NK-92 treated with Interleukin-12 subunit alpha and Interleukin-12 subunit beta, amount 100 ng/mL, for 24 hours (cell line): ENCODE data around the gene CDK15.
"Not testable (repeated sequence)": the region's sequence is repeated elsewhere in the genome, so short reads cannot be mapped to it uniquely, and the experiment has no call there.

Experiments used
- DNase-seq: peaks from one replicate; lab custom pipeline; 2025; lab: John Stamatoyannopoulos, UW

CDK15 gene

GRCh38 chr2:201806442-201807170 lies at the start of gene CDK15:
Gene CDK15 (plus strand): TSS chr2:201806537. CDS start chr2:201806665, 128 bp downstream.
- DNase-seq, result no peak

GRCh38 chr2:201758234-201758633 lies 48.1 kb upstream of the CDK15 start:
- no peak for DNase-seq

GRCh38 chr2:201758873-201759272 lies 47.5 kb upstream of the CDK15 start:
- no peak for DNase-seq

GRCh38 chr2:201759567-201759966 lies 46.8 kb upstream of the CDK15 start:
- no peak for DNase-seq

GRCh38 chr2:201761101-201761500 lies 45.2 kb upstream of the CDK15 start:
- no peak for DNase-seq

GRCh38 chr2:201764469-201764868 lies 41.9 kb upstream of the CDK15 start:
- DNase-seq, result not testable (repeated sequence)

GRCh38 chr2:201765799-201766198 lies 40.5 kb upstream of the CDK15 start:
- no peak for DNase-seq

- DNase-seq, result no peak
Measured at GRCh38 chr2:201768918-201769317, 37.4 kb upstream of the CDK15 start.

GRCh38 chr2:201769666-201770373 lies 36.5 kb upstream of the CDK15 start:
- no peak for DNase-seq

GRCh38 chr2:201773990-201774389 lies 32.3 kb upstream of the CDK15 start:
- no peak for DNase-seq

- DNase-seq, result no peak
Measured at GRCh38 chr2:201774546-201774945, 31.8 kb upstream of the CDK15 start.

GRCh38 chr2:201775326-201775725 lies 31.0 kb upstream of the CDK15 start:
- no peak for DNase-seq

GRCh38 chr2:201777043-201777442 lies 29.3 kb upstream of the CDK15 start:
- no peak for DNase-seq

GRCh38 chr2:201777869-201778268 lies 28.5 kb upstream of the CDK15 start:
- DNase-seq, result no peak

- no peak for DNase-seq
Measured at GRCh38 chr2:201779901-201780673, 26.2 kb upstream of the CDK15 start.

- peak; percentile 92 for DNase-seq
Measured at GRCh38 chr2:201780674-201781493, 25.5 kb upstream of the CDK15 start, which contains the start of gene ALS2. Gene ALS2 (minus strand): TSS chr2:201780933. CDS start chr2:201768885, 12,048 bp downstream.

- DNase-seq, result no peak
Measured at GRCh38 chr2:201781557-201782051, 24.7 kb upstream of the CDK15 start.

- DNase-seq, result no peak
Measured at GRCh38 chr2:201784563-201784962, 21.8 kb upstream of the CDK15 start.

- DNase-seq, result no peak
Measured at GRCh38 chr2:201785135-201785534, 21.2 kb upstream of the CDK15 start.

GRCh38 chr2:201786471-201786870 lies 19.9 kb upstream of the CDK15 start:
- no peak for DNase-seq

GRCh38 chr2:201788371-201788770 lies 18.0 kb upstream of the CDK15 start:
- DNase-seq, result no peak

- no peak for DNase-seq
Measured at GRCh38 chr2:201789395-201789794, 16.9 kb upstream of the CDK15 start.
